ENCODE results near the gene SHC3. TPM values are rescaled to one million over a fixed set of nuclear protein-coding genes. Genes with fewer than 3 reads are reported as not detected.

The SHC3 gene
- total RNA-seq, 1 donor from 2014 or later: 7.3 TPM

- no peak for DNase-seq (ENCODE audit: extremely low read depth, low read depth, low spot score)
Observed at GRCh38 chr9:89008055-89008743, 170.4 kb downstream of the SHC3 start.

- DNase-seq (ENCODE audit: extremely low read depth, low read depth, low spot score): no peak
Observed at GRCh38 chr9:89006996-89007967, 171.3 kb downstream of the SHC3 start.

DNA sequence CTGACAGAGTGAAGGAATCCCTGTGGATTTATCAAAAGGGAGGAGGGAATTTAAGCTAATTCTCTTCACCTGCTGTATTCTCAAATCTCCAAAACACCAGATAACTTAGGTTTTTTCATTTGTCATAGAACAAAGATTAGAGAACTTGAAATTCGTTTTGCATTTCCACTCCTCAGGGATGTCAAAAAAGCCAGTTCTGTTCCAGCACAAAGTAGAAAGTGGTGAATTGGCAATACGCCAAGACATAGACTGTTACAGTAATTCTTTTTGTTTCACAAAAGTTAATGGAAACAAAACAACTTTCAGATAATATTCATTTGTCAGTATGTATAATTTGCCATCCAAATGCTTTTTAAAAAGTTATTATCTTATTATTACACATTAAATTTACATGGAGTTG lies 172.4 kb downstream of the SHC3 start:
- no peak for DNase-seq (ENCODE audit: extremely low read depth, low read depth, low spot score)

- DNase-seq (ENCODE audit: extremely low read depth, low read depth, low spot score): no peak
Observed at GRCh38 chr9:89005323-89005722, 173.3 kb downstream of the SHC3 start.

GRCh38 chr9:89002987-89003386 lies 175.6 kb downstream of the SHC3 start:
- no peak for DNase-seq (ENCODE audit: extremely low read depth, low read depth, low spot score)

- DNase-seq (ENCODE audit: extremely low read depth, low read depth, low spot score): no peak
Observed at GRCh38 chr9:89001917-89002540, 176.6 kb downstream of the SHC3 start.

- DNase-seq (ENCODE audit: extremely low read depth, low read depth, low spot score): peak; percentile 34
Observed at GRCh38 chr9:89000973-89001916, 177.4 kb downstream of the SHC3 start.

GRCh38 chr9:89000371-89000781 lies 178.2 kb downstream of the SHC3 start:
- no peak for DNase-seq (ENCODE audit: extremely low read depth, low read depth, low spot score)

- no peak for DNase-seq (ENCODE audit: extremely low read depth, low read depth, low spot score)
Observed at GRCh38 chr9:88998911-88999310, 179.7 kb downstream of the SHC3 start.

DNA sequence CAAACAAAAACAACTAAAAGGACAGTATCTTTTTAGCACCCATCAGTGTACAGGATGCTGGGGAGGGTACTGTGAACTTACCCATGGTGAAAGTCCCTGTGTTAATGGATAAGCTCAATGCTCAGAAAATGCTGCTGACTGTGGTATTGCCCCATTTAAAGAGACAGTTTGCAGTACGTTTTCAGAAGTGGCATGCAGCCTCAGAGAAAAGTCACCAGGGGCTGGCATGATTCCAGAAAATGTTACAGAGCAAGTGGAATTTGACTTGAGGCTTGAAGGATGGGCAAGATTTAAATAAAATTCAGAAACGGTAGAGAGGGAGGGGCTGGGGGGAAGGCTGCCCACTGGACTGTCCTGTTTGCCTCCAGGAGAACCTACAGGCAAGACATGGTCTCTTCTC lies 180.1 kb downstream of the SHC3 start:
- no peak for DNase-seq (ENCODE audit: extremely low read depth, low read depth, low spot score)

DNA sequence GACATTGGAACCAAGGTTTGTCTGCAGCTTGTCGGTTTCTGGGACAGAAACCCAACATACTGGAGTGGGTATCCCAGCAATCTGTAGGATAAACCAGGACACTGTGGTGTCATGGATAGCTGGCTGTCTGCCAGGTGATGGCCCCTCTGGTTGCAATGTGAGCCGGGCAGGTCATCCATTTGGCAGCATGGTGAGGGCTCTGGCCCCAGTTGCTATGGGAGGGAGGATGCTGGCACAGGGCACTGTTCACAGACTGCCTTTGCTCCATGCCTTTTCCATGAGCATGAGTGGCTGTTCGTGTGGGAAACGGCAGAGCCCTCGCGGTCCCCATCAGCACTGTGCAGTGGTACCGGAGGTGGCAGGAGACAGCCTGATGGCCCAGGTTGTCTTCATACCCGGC lies 181.0 kb downstream of the SHC3 start:
- DNase-seq (ENCODE audit: extremely low read depth, low read depth, low spot score): no peak

- DNase-seq (ENCODE audit: extremely low read depth, low read depth, low spot score): no peak
Observed at GRCh38 chr9:88996921-88997235, 181.7 kb downstream of the SHC3 start.

- no peak for DNase-seq (ENCODE audit: extremely low read depth, low read depth, low spot score)
Observed at GRCh38 chr9:88996046-88996920, 182.3 kb downstream of the SHC3 start.

DNA sequence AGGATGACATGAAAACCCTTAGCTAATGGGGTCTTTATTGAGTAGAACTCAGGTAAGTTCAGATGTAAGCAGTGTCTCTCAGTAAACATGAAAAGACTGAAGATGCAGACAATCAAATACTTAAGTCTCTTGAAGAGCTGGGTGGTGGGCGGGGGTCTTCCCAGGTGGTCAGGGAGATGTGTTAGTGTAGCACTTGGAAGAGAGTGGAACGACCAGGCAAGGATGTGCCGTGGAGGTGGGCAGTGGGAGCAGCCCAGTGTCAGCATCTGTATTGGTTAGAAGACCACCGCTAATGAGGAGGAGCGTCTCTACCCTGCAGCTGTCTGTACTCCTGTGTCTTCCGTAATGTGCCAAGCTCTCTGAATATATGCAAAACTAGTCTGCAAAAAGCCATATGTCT lies 183.0 kb downstream of the SHC3 start:
- no peak for DNase-seq (ENCODE audit: extremely low read depth, low read depth, low spot score)

DNA sequence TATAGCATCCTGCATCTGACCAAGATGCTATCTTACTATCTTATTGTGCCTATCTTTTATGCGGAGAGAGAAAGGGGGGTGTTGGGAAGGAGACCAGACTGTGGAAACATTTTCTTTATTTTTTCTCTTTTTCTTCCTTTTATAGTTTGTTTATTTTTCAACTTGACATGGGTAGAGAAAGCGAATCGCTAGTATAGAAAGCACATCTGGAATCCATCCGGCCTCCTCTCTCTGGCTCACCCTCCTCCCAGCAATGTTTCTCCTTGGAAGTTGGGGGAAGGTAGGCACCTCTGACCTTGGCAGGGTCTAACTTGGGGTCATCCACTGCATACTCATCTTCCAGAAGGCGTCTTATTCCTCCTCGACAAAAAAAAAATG lies 183.4 kb downstream of the SHC3 start:
- no peak for DNase-seq (ENCODE audit: extremely low read depth, low read depth, low spot score)

GRCh38 chr9:88994469-88995199 lies 184.0 kb downstream of the SHC3 start:
- DNase-seq (ENCODE audit: extremely low read depth, low read depth, low spot score): no peak

DNA sequence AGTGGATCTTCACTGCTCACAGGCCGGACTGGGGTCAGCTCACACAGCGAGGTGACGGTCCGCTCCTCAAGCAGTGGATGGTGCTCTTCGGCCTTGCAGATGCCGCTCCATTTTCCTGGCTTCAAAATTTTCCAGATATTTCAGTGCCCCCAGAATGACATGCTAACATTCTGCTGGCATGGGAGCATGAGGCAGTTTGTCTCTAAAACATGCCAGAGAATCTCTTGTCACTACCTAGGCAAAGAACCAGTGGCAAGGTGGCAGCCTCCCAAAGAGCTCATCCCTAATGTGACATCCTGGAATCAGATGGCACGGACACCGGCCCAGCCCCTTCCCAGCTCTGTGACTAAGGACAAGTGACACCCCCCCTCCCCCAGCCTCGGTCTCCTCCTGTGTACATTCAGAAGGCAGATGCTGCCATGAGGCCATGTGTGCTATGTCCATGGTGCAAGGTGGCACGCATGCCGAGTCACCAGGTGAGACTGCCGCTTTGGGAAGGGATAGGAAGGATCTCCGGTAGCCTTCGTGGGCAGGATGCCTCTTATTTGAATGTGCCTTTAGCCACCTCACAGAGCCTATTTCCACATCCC lies 184.7 kb downstream of the SHC3 start:
- no peak for DNase-seq (ENCODE audit: extremely low read depth, low read depth, low spot score)

GRCh38 chr9:88993327-88993726 lies 185.3 kb downstream of the SHC3 start:
- DNase-seq (ENCODE audit: extremely low read depth, low read depth, low spot score): no peak

- no peak for DNase-seq (ENCODE audit: extremely low read depth, low read depth, low spot score)
Observed at GRCh38 chr9:88992556-88992955, 186.1 kb downstream of the SHC3 start.
